HG03139 (cell line): Measurements from ENCODE around the gene XNDC1N.

Source experiments
- ATAC-seq: cut with Tn5 transposase; IDR thresholded peaks from one replicate; pipeline ENCODE4 v1.9.1; 2021; ENCODE audit not compliant: unreplicated experiment

Gene XNDC1N, protein sequence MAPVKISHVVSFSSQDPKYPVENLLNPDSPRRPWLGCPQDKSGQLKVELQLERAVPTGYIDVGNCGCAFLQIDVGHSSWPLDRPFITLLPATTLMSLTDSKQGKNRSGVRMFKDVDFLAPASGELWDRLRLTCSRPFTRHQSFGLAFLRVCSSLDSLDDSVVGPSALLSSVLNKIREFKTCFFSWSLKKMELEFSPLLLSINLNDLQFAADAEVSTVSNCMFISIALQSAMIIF

DNA sequence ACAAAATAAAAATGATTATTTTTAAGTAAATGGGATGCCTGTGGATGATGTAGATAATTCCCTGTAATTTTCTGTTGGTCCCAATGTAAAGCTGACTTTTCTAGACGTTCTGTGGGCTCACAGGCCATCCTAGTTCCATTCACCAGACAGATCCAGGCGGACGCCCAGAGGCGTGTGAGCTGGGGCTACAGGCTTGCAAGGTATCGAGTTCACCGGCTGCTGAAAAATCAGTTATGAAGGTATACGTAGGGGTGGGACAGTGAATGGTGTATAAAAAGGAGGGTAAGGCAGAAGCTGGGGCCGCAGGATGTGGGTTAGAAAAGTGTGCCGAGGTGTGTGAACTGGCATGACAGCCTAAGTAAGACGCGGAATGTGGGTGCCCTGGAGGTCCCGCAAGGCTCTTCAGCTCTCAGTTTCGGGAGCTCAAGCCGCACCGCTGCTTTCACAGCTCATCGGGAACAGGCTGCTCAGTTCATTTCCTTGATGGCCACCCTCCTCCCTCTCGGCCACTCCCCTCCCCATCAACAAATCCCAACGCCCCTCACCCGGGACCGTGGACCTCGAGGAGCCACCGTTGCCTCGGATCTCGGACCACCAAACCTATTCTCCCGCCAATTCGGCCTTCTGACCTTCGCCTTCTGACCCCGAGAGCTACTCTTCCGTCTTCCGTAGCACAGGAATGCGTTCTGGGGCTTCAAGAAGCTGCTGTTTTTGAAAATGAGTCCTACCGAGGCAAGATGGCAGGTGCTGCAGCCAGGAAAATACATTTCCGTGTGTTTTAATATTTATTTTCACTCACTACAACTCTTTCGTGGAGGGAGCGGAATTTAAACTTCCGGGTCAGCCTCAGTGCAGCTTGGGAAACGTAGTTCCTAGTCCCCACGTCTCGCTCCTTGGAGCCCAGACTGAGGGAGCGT lies at the start of gene XNDC1N:
XNDC1N (minus strand) TSS at position 775 of the 917 bp plus-strand sequence. CDS start 5,241 bp downstream, outside the sequence.
- peak; percentile 62 for ATAC-seq

DNA sequence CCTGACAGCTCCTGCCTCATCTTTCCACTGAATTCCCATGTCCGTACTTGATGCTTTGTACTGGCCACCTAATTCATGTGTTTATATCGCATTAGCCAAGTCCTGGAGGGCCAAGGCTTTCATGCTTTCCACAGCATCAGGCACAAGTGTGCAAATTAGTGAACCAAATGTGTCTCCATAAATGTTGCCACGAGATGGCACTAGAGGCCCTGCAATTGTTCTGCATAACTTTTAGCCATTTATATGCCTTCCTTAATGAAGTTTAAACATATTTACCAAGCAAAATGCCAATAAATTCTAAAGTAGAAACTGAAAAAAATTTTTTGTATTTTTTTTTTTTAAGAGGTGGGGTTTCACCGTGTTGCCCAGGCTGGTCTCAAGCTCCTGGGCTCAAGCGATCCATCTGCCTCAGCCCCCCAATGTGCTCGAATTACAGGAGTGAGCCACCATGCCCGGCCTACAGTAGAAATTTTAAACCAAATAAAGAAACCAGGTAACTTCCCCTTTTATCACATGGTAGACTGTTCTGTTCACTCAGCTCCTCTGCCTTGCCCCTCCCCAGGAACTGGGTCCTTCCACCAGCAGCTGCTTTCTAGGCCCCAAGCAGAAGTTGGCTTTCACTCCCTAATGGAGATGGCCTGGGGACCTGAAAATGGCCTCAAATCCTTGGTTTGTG lies 49.5 kb upstream of the XNDC1N start:
- no peak for ATAC-seq

DNA sequence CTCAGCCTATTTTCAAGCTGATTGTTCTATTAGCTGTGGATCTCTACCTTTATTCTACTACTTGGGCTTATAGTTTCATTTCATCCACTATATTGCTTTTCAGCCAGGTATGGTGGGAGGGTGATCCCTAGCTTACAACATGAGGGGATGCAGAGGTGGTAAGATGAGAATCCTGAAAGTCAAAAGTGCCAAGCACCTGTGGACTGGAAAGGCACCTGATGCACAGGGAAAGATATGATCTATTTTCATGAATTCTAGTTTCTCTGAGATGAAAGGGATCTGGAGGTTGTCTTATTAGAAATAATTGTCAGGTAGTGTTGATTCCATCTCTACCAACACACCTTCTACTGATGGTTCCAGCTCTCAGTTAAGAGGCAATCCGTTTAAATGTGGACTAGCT lies 48.7 kb upstream of the XNDC1N start:
- no peak for ATAC-seq

DNA sequence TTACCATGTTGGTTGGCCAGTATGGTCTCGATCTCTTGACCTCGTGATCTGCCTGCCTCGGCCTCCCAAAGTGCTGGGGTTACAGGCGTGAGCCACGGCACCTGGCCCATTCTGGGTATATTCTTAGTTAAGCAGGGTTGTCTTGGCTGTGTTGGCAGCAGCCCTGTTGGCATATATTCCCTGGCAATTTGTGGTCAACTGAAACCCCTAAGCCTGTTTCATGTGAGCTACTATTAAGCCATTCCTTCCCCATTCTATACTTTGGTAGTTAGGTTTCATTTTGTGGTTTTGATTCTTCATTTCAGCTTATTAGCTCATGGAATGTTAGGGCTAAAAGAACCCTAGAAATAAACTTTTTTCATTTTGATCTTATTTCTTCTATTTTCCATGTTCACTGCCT lies 48.2 kb upstream of the XNDC1N start:
- no peak for ATAC-seq

DNA sequence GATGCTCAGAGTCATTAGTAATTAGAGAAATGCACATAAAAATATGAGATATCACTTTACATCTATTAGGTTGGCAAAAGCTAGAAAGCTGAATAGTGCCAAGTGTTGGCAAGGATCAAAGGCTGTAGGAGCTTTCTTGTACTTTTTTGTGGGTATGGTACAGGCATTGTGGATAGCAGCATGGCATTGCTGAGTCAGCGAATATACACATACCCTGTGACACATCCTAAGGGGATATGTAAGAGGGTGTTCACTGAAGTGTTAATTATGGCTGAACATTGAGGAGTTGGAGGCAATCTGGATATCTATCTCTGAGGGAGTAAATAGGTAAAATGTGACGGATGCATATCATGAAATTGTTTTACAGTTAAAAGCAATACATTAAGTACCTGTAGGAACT lies 43.3 kb upstream of the XNDC1N start:
- no peak for ATAC-seq

DNA sequence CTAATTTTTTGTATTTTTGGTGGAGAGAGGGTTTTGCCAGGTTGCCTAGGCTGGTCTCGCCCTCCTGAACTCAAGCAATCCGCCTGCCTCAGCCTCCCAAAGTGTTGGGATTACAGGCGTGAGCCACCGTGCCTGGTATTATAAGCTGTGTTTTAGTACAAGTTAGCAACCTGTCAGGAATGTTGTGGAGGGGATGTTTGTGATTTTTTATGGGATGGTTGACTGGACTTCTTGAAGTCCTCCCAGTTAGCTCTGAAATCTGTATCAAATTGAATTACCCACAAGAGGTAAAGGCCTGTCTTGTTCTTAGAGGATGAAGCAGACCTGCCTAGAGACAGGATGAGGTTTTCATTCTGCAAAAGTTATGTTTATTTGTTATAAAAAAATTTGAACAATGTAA lies 36.2 kb upstream of the XNDC1N start:
- no peak for ATAC-seq

DNA sequence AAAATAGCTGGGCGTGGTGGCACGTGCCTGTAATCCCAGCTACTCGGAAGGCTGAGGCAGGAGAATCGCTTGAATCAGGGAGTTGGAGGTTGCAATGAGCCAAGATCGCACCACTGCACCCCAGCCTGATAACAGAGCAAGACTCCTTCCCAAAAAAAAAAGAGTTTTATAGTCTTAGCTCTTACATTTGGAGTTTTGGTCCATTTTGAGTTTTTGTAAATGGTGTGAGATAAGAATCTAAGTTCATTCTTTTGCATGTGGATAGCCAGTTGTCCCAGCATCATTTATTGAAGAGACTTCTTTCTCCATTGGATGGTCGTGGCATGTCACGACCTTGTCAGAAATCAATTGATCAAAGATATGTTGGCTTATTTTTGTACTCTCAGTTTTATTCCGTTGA lies 35.1 kb upstream of the XNDC1N start:
- no peak for ATAC-seq

DNA sequence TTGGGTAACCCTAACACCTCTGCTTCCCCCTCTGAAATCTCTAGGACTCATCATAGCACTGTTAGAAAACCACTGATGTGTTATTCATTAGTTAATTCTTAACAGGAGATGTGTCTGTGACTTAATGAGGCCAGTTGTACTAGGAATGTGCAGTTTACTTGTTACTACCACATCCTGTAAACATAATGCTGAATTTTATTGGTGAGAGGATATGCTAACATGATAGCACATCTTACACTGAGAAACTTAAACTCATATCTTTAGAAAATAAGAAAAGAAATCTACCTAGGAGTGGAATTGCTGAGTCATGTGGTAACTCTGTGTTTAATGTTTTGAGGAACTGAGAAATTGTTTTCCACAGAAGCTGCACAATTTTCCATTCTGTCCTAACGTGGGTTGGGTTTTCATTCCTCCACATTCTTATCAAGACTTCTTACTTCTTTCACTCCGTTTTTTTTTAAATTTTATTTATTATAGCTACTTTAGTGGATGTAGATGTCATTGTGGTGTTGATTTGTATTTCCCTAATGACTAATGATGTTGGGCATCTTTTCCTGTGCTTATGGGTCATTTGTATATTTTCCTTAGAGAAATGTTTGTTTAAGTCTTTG lies 34.1 kb upstream of the XNDC1N start:
- peak; percentile 74 for ATAC-seq

DNA sequence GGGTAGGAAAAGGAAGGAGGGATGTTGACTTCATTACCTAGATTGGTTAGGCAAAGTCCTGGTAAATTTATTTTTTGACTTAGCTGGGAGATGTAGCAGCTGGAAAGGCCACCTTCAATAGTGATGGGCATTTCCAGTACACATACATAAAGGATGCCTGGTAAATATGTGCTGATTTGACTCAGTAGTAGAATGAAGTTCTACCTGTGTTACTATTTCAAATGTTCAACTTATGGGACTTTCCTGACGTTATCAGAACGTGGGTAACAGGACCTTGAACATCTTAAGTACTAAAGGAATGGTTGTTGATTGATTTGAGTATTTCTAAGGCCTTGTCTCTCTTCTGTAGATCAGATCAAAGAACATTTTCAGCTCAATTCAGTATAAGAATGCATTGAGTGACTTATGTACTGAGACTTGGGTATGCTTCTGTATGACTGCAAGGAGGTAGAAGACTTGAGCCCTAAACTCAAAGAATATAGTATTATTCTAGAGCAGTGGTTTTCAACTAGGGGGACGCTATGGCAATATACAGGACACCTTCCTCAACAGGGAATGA lies 27.6 kb upstream of the XNDC1N start:
- no peak for ATAC-seq

DNA sequence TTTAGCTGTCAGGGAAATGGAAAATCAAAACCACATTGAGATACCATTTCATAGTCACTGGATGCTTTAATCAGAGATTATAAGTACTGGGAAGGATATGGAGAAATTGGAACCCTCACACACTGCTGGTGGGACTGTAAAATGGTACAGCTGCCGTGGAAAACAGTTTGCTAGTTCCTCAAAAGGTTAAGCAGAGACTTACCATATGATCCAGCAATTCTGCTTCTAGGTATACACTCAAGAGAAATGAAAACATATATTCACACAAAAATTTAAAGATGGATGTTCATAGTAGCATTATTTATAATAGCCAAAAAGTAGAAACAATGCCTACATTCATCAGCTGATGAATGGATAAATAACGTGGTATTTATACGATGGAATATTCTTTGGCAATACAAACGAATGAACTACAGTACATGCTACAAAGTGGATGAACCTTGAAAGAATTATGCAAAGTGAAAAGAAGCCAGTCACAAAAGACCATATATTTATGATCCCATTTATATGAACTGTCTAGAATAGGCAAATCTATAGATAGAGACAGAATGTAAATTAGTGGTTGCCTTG lies 23.4 kb upstream of the XNDC1N start:
- ATAC-seq = no peak

DNA sequence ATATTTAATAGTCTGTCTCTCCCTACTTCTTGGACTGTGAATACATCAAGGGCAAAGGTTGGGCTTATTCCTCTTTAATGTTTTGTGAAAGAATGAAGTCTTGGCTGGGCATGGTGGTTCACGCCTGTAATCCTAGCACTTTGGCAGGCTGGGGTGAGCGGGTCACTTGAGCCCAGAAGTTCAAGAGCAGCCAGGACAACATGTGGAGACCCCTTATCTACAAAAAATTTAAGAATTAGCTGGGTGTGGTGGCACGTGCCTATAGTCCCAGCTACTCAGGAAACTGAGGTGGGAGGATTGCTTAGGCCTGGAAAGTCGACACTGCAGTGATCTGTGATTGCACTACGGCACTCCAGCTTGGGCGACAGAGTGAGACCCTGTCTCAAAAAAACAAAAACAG lies 20.6 kb upstream of the XNDC1N start:
- no peak for ATAC-seq

DNA sequence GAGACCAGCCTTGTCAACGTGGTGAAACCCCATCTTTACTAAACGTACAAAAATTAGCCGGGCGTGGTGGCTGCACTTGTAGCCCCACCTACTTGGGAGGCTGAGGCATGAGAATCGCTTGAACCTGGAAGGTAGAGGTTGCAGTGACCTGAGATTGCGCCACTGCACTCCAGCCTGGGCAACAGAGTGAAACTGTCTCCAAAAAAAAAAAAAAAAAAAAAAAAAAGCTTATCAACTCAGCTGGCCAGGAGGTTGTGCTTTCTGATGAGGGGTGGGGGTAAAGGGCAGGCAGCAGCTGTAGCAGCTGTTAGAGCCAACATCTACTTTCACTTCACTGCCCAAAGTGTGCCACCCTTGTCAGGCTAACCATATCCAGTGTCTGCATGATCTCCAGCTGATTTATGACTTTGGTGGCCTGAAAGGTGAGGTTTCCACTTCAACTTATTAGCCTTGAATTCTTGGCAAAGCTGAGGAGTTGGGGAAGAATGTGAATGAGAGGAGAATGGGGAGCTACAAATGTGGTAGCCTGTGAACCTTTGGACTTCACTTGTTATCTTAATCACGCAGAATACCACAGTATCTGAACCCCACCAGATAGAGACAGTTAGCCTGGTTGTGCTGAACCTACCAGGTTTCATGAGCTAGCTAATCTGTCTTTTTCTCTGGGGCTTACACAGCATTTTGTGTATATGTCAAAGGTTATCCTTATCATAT lies 20.1 kb upstream of the XNDC1N start:
- ATAC-seq = no peak

DNA sequence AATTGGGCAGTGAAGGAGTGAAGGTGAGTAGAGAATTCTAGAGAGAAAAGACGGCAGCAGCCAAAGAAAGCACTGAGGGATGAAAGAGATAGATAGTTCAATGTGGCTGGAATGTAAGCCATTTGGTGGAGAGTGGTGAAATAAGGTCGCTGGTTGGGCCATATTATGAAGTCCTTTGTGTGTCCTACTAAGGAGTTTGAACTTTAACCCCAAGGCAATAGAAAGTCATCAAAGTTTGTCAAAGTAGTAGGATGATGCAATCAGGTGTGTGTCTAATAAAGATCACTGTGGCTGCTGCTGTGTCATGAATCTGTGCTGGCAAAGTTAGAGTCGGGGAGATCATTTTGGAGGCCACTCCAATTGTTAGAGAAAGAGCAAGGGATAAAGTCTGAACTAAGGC lies 19.1 kb upstream of the XNDC1N start:
- ATAC-seq = no peak

DNA sequence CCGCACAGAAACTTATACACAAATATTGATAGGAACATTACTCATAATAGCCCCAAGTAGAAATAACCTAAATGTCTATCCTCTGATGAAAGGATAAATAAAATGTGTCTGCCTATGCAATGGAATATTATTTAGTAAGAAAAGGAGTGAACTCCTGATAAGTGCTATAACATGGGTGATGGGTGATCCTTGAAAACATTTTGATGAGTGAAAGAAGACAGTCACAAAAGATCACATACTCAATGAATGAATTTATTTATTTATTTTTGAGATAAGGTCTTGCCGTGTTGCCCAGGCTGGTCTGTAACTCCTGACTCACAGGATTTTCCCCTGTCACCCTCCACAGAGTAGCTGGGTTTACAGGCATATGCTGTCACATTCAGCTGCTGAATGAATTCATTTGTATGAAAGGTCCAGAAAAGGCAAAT lies 17.8 kb upstream of the XNDC1N start:
- no peak for ATAC-seq

DNA sequence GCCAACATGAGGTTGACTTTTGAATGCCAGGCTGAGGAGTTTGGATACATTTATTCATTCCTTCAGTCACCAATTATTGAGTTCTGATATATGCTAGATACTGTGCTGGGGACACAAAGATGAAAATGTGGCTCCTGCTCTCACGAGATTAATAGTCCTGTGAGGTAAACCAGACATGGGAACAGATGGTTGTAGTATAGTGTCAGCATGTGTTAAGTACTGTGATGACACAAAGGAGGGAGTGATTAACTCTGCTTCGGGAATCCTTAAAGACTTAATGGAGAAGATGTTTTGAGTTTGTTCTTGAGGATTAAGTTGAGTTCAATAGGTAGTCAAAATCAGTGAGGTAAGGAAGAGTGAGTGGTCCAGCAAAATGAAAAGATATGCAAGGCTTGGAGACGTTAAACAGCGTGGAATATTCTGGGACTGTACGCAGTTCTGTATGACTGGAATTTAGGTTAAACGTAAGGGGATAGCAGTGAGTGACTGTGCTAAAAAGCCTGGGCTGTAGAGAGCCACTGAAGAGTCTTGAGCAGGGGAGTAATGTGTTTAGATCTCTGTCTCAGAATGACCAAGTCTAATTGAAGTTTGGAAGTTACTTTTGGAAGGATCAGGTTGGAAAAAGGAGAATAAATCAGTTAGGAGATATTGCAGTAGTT lies 12.3 kb upstream of the XNDC1N start:
- no peak for ATAC-seq

DNA sequence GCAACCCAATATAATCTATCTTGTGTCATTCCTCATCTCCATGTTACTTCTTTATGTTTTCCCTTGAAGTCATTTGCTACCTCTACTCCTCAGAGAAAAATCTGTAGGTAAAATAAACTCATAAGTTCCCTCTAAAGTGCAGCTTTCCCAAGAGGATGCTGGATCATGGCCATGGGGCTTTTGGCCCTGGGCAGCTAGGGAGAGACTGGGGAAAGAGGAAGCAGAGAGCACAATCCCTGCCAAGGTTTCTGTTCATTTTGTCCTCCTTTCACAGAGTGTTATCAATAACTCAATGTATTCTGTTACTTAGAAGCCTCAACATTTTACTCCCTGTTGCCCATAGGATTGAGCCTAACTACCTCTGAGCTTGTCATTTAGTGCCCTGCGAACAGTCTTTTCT lies 9.4 kb upstream of the XNDC1N start:
- ATAC-seq = no peak

DNA sequence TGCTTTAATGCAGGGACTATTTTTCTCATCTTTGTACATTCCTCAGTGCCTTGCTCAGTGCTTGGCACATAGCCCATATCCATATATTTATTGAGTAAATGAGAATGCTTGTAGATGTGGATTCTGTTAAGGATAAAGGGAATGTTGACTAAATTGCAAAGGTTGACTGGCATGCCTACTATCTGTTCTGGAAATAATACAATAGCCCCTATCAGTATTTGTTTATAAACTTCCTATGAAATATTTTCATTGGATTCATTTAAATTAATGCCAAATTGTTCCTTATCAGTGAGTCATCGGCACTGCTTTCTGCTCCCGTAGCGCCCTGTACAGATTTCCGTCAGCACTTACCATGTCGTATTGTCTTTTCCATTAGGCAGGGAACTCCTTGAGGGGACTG lies 8.4 kb upstream of the XNDC1N start:
- no peak for ATAC-seq

DNA sequence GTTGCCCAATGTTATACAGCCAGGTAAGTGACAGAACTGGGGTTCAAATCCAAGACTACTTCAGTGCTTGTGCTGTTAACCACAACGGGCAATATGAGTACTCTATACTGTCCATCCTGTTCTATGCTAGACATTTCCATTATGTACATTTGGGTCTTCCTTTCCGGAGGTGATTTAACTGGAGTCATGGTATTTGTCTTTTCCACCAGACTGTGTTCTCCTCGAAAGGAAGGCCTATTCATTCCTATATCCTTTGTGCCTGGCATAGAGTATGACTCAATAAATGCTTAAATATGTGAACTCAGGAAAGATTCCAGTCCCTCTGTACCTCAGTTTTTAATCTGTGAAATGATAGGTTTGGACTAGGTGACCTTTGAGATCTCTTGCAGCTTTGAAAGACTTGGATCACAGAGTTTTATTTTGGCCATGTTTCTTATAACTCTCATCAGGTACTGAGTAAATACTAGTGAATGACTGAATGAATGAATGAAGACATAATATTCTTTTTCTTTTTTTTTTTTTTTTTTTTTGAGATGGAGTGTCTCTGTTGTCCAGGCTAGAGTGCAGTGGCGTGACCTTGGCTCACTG lies 7.0 kb upstream of the XNDC1N start:
- ATAC-seq = no peak

DNA sequence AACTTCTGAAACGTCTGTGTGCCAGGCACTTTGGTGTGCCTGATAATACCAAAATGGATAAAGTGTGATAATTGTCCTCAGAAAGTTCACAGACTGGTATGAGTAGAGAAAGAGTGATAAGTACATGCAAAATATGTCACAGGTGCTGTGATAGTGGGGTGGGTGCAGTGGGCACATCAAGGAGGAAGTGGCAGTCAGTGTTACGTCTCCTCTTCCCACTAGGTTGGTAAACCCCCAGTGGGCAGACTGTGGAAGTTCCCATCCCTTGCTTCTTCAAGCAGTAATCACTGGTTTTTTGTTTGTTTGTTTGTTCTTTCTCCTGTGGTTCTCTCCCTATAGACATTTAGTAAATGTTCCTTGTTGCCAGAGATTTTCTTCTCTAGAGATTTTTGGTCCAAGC lies 5.8 kb upstream of the XNDC1N start:
- no peak for ATAC-seq
